ENCODE measurements around the gene PRTFDC1.

PRTFDC1 gene

GRCh38 chr10:24804956-24805355 is 147.4 kb downstream of the PRTFDC1 start:
- no peak for TF ChIP-seq TEAD4 (IDR thresholded peaks at IDR 0.05)
- no peak for TF ChIP-seq REST (IDR thresholded peaks at IDR 0.05; ENCODE audit: low read depth)
- TF ChIP-seq TAF1 (IDR thresholded peaks at IDR 0.05; ENCODE audit: low read depth) = no peak
- no peak for TF ChIP-seq CREB1 (IDR thresholded peaks at IDR 0.05; ENCODE audit: low read depth)
- no peak for TF ChIP-seq MAX (IDR thresholded peaks at IDR 0.05)
- TF ChIP-seq TCF12 (IDR thresholded peaks at IDR 0.05; ENCODE audit: low read depth) = no peak
- TF ChIP-seq ZBTB7A (IDR thresholded peaks at IDR 0.05; ENCODE audit: low read depth) = no peak
- TF ChIP-seq RAD21 (IDR thresholded peaks at IDR 0.05; ENCODE audit: low read depth) = no peak
- no peak for TF ChIP-seq USF1 (IDR thresholded peaks at IDR 0.05)
- no peak for TF ChIP-seq EGR1 (IDR thresholded peaks at IDR 0.05)
- no peak for TF ChIP-seq EP300 (IDR thresholded peaks at IDR 0.05; ENCODE audit: borderline replicate concordance)
- no peak for TF ChIP-seq YY1 (IDR thresholded peaks at IDR 0.05; ENCODE audit: low read depth)
- no peak for TF ChIP-seq NFIC (IDR thresholded peaks at IDR 0.05)
- TF ChIP-seq FOXM1 (IDR thresholded peaks at IDR 0.05; ENCODE audit: borderline replicate concordance, low read depth) = no peak
- no peak for TF ChIP-seq CEBPB (IDR thresholded peaks at IDR 0.05)

- no peak for TF ChIP-seq YY1 (IDR thresholded peaks at IDR 0.05; ENCODE audit: low read depth)
- TF ChIP-seq EP300 (IDR thresholded peaks at IDR 0.05; ENCODE audit: borderline replicate concordance) = no peak
- TF ChIP-seq FOXM1 (IDR thresholded peaks at IDR 0.05; ENCODE audit: borderline replicate concordance, low read depth) = no peak
- no peak for TF ChIP-seq USF1 (IDR thresholded peaks at IDR 0.05)
- no peak for TF ChIP-seq TEAD4 (IDR thresholded peaks at IDR 0.05)
- TF ChIP-seq MAX (IDR thresholded peaks at IDR 0.05) = no peak
- TF ChIP-seq EGR1 (IDR thresholded peaks at IDR 0.05) = no peak
- no peak for TF ChIP-seq CEBPB (IDR thresholded peaks at IDR 0.05)
Observed at GRCh38 chr10:24804392-24804791, 148.0 kb downstream of the PRTFDC1 start.

- TF ChIP-seq RAD21 (IDR thresholded peaks at IDR 0.05; ENCODE audit: low read depth) = no peak
- no peak for TF ChIP-seq NFIC (IDR thresholded peaks at IDR 0.05)
- TF ChIP-seq CREB1 (IDR thresholded peaks at IDR 0.05; ENCODE audit: low read depth) = no peak
Observed at GRCh38 chr10:24802378-24802777, 150.0 kb downstream of the PRTFDC1 start.

- TF ChIP-seq CEBPB (IDR thresholded peaks at IDR 0.05) (no peak), ZBTB7A (IDR thresholded peaks at IDR 0.05; ENCODE audit: low read depth) (no peak), EGR1 (IDR thresholded peaks at IDR 0.05) (no peak), USF1 (IDR thresholded peaks at IDR 0.05) (no peak), NFIC (IDR thresholded peaks at IDR 0.05) (no peak), RAD21 (IDR thresholded peaks at IDR 0.05; ENCODE audit: low read depth) (no peak), CREB1 (IDR thresholded peaks at IDR 0.05; ENCODE audit: low read depth) (no peak), MAX (IDR thresholded peaks at IDR 0.05) (no peak)
Observed at GRCh38 chr10:24800861-24801260, 151.5 kb downstream of the PRTFDC1 start.
